Jurkat, Clone E6-1 (cell line): Measurements from ENCODE around the gene PDXK.

ENCODE experiments used
- DNase-seq: peaks from one replicate; pipeline ENCODE4 v3.0.0-alpha.2; 2011; ENCODE audit warnings: low read depth, low spot score
- H3K4me3 ChIP-seq: 2 replicates; pipeline ENCODE4 v1.5.1; 2011; ENCODE audit warnings: mild to moderate bottlenecking, low read length, control low read depth, moderate library complexity

The PDXK gene

DNA sequence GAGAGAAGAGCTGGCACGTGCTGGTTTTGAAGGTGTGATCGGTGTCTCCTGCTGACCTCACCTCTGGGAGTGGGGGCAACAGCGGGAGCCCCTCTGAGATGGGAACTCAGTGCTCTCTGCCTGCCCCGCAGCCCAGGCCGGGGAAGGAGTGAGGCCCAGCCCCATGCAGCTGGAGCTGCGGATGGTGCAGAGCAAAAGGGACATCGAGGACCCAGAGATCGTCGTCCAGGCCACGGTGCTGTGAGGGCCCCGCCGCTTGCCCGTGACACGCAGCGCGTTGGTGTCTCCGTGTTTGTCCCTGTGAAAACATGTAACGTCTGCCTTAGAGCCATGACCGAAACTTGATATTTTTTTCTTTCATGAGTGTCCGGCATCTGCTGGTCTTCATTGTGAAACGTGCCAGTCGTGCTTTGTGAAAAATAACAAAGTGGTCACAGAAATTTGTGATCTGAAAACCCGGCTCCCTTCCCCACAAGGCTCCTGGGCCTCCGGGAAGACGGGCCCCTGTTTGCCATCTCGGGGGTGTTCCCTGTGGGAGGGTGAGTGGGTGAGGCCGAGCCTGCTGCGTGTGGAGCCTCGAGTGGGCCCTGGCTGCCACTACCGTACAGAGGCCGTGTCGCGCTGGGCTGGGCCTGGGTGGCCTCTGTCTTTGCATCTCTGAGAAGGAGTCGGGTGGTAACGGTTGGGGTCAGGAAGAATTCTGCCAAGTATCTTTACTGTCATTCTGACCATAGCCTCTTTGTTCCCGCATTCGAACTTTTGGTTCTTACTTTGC, 37.1 kb downstream of the PDXK start:
- H3K4me3 ChIP-seq = no peak overlapping the region
- DNase-seq = no peak

GRCh38 chr21:43757601-43758000, 38.7 kb downstream of the PDXK start:
- no peak for DNase-seq
- H3K4me3 ChIP-seq = no peak overlapping the region

DNA sequence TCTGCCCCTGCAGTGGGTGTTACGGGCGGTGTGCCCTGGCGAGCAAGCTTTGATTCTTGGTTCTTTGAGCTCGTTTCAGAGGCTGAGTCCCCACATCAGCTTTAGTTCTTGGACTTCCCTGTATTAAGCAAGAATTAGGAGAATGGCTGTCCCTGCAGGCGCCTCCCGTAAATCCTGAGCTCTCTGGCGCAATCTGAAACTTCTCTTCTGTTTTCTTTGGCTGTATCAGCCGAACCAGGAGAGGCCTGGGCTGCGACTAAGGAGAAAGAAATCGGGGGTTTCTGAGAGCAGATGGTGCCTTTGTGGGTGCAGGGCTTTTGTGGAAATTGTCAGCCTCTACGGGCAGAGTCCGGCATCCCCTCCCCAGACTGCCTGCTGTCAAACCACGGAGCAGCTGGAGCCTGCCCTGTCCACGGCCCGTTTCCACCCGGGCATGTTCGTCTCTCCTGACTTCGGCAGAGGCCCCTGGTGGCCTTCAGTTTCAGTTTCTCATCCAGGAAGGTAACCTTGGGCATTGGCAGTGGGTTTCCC, 39.2 kb downstream of the PDXK start:
- DNase-seq = no peak
- no peak overlapping the region for H3K4me3 ChIP-seq

DNA sequence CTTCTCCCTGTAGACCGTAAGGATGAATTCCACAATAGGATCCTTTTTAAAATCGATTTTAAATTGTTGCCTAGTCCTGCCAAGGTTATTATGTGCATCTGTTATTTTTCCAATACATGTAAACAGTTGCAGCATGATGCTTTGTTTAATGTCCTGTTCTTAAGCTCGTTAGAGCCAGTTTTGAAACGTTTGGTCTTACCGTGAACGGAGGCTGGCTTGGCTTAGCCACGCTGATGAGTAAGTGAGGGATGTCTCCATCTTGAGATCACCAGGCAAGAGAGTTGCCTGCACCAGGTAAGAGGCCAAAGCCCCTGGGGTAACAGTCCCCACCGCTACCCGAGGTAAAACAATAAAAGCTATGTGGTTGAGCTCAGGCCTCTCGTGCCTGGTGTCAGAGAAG, 39.9 kb downstream of the PDXK start:
- no peak overlapping the region for H3K4me3 ChIP-seq
- no peak for DNase-seq

DNA sequence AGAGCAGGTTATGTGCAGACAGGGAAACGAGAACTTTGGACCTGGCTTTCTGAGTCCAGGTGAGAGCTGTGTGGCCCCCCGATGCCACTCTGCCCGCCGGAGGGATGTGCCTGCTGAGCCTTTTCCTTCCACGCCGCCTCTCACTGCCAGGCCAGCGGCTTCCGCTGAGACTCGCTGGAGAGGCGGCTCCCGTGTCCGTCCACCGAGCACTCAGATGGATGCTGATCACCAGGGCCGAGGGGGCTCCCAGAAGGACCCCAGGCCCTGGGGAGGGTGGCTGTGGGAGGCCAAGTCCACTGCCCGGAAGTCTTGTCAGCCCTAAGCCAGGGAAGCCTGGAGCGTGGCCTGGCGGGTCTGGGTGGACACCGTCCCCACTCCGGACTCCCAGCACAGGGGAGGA, 40.7 kb downstream of the PDXK start:
- H3K4me3 ChIP-seq = no peak overlapping the region
- no peak for DNase-seq

DNA sequence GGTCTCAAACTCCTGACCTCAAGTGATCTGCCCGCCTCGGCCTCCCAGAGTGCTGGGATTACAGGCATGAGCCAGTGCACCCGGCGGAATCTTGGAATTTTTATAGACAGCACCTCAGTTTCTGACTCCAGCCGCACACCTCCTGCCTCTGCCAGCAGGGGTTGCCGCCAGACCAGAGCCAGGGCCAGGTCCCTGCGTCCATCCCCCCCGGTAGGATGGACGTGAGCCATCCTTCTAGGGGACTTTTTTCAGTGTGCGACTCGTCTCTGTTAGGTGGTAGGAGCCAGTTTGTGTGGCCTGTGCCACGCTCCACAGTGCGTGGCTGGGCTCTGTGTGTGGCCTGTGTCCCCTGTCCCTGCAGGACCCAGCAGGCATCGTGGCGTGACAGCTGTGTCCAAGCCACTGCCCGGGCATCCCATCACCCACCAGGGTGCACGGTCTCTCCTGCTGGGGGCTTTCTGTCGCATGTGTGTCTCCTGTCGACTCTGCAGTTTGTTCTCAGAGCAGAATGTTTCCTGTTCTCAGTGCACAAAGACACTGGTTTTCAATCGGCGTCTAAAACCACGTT, 41.5 kb downstream of the PDXK start:
- no peak overlapping the region for H3K4me3 ChIP-seq
- DNase-seq = no peak

DNA sequence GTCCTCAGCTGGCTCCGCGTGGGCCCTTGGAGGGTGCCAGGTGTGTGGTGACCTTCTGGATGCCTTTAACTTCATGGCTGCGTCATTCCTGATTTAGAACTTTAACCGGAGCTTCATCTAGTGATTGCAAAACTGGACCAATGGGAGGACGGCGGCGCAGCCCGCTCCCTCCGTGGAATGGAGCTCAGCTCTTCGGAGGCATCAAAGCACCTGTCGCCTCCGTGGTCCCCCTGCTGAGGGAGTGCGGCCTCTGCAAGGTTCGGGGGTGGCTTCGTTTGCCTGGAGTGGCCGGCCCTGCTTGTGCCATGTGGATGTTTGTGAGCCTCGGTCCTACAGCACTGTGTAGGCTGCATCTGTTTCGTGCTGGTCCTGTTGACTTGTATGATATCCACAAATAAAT, 43.0 kb downstream of the PDXK start:
- H3K4me3 ChIP-seq = no peak overlapping the region
- no peak for DNase-seq

DNA sequence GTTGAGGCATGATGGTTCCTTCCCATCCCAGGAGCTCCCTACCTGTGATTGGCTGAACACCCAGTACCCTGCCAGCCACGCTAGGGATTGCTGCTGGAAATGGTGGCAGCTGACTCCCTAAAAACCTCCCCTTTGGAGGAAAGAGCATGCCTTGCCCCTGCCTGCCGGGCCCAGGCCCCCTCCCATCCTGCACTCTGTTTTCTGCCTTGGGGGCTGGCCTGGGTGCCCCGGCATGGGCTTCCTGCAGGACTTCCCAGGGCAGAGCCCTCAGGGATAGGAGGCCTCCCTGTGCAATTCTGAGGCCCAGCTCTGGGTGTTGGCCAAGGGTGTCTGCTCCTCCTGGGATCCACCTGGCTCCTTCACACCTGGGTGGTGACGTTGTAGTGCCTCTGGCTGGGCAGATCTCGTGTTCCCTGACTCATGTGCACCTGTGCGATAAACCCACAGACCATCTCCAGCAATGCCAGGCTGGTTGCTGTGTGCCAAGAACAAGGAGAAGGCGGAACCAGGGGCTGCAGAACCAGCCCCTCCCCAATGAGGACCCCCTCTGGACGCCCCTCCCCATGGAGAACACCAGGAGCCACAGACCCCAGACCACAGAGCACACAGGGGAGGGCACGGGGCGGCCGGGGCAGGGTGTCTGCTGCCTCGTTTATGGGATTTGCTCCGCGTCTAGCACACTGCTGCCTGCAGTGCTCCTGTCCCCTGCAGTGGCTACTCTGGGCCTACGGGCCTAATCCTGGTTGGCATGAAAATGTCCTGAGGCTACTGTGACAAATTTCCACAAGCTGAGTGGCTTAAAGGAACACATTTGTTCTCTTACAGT, 43.6 kb downstream of the PDXK start:
- DNase-seq = no peak
- H3K4me3 ChIP-seq = no peak overlapping the region

- DNase-seq = no peak
- H3K4me3 ChIP-seq = no peak overlapping the region
Measured at GRCh38 chr21:43763901-43764523, 45.1 kb downstream of the PDXK start.

DNA sequence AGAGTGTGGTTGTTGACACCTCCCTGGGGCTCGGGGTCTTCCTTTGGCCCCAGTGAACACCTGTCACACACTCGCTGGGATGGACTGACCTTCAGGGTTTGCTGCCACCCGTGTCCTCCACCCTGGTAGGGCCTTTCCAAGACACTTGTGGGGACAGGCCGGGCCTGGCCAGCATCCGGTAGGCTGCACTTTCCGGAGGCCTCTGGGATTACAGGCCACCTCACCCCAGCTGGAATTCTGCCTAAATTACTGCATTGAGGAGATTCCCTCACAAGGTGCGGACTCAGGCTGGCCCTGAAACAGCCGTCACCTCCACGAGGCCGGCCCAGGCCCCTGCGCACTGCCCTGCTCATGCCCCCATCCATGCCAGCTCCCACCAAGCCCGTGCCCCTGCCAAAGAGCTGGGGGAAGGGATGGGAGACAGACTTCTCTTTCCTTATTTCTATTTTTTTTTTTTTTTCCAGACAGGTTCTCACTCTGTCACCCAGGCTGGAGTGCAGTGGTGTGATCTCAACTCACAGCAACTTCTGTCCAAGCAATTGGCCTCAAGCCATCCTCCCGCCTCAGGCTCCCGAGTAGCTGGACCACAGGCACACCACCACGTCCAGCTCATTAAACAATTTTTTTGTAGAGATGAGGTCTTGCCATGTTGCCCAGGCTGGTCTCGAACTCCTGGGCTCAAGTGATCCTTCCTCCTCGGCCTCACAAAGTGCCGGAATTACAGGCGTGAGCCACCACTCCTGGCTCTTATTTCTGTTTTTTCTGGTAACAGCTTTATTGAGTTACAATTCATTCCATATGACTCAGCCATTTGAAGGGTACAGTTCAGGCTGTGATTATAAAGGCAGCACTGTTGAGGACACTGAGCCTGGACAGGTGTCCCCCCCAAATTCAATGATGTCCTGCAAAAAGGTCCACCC, 45.9 kb downstream of the PDXK start:
- no peak overlapping the region for H3K4me3 ChIP-seq
- no peak for DNase-seq

GRCh38 chr21:43766734-43767497, 48.0 kb downstream of the PDXK start:
- no peak for DNase-seq
- H3K4me3 ChIP-seq = no peak overlapping the region

DNA sequence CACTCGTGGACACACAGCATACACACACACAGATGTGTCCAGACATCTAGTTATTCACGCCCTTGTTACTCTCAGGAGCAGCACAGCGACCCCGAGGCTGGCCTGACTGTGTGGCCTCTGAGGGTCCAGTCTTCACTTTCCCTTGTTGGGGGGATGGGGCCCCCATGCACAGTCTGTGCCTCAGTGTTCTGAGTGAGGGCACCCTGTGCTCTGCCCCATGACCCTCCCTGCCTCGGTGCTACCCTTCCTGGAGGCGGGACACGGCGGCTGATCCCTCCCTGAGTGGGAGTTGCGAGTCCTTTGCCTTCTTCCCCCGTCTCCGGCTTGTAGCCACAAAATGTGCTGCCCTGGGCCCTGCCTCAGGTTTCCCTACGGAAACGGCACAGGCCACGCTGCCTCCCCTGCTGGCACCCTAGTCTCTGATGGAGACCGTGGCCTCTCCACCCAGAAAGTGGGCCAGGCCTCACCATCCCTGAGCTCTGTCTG, 48.6 kb downstream of the PDXK start:
- H3K4me3 ChIP-seq = no peak overlapping the region
- no peak for DNase-seq

DNA sequence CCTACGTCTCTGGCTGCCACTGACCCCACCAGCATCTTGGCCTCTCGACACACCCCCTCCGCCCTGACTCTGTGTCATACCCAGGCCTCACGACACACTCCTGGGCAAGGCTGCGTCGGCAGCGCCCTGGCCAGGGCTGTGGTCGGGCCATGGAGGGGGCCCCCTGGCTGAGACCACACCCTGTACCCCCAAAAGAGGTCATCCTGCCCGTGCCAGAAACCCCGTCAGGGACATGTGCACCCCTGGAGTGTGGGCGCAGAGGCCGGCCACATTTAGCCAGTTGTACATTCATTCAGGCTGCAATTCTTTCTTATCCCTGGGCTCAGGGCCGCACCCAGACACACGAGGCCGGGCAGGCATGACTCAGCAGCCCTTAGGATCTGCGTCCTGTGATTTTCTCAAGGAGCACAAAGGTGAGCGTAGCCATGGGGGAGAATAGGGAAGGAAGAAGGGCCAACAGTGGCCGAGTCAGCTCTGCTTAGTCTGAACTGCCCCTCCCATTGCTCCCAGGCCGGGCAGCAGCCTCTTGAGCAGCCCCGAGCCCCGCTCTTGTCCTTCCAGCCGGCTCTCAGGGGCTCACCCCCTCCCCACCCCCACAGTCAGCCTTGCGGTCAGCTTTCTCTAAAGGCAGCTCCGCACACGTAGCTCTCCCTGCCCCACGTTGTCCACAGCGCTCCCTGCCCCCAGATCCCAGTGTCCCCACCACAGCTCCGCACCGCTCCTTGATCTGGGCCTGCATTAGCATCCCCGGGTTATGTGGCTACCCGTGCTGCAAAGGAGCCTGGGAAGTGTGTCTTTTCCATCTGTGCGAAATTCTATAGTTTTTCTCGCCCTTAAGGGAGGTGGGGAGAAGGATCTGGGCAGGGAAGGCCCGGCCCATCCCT, 49.3 kb downstream of the PDXK start:
- no peak for DNase-seq
- no peak overlapping the region for H3K4me3 ChIP-seq

GRCh38 chr21:43768868-43769167, 49.9 kb downstream of the PDXK start:
- no peak for DNase-seq
- H3K4me3 ChIP-seq = no peak overlapping the region

GRCh38 chr21:43769325-43769958, 50.5 kb downstream of the PDXK start:
- no peak for DNase-seq
- H3K4me3 ChIP-seq = no peak overlapping the region

GRCh38 chr21:43770066-43770655, 51.2 kb downstream of the PDXK start:
- DNase-seq = no peak

More at GRCh38 chr21:43770066-43770655, 51.2 kb downstream of the PDXK start:
- H3K4me3 ChIP-seq = no peak overlapping the region
